HepG2 (cell line): ENCODE results near the gene MYO18B. TPM values are rescaled to one million over a fixed set of nuclear protein-coding genes. Genes with fewer than 3 reads are reported as not detected.

Source experiments
- ATAC-seq: fragments of 200-7000 bp; cut with Tn5 transposase; 3 replicates; pipeline ENCODE4 v1.9.1; 2020; ENCODE audit warnings: mild to moderate bottlenecking, moderate library complexity
- BruUV-seq: library from RNA; stranded (reverse); fragments of 400-500 nt; replicated peaks from 2 replicates; lab custom pipeline; 2021; lab: Mats Ljungman, UMichigan
- CTCF ChIA-PET: fragments of 300-600 bp; formaldehyde crosslinking; extraction: SDS; loops from one replicate; lab custom pipeline; 2021; ENCODE audit warnings: low total read pairs, inconsistent platforms, low intra/inter-chr PET ratio; lab: Yijun Ruan, JAX
- POLR2A ChIA-PET: fragments of 350-600 bp; sonication (Branson Sonifier 250); formaldehyde crosslinking; loops from one replicate; lab custom pipeline; 2020; ENCODE audit warnings: antibody characterized with exemption, inconsistent platforms; lab: Yijun Ruan, JAX
- DNase-seq: peaks from one replicate; pipeline ENCODE4 v3.0.0-alpha.2; 2015; ENCODE audit warnings: low spot score
- FAIRE-seq: peaks from 3 replicates; lab custom pipeline; 2011; peaks lifted over from hg19 to GRCh38; lab: Jason Lieb, UNC
- H2AFZ ChIP-seq: one replicate; pipeline ENCODE4 v1.6.1; 2011; ENCODE audit warnings: low read length, inconsistent platforms
- H3K27ac ChIP-seq: fragments of 300-600 bp; 3 replicates; pipeline ENCODE4 v1.8.0; 2011; ENCODE audit warnings: mixed run types, mild to moderate bottlenecking, mixed read lengths, low read length, inconsistent platforms; ENCODE audit not compliant: insufficient read depth; ENCODE audit errors: extremely low read length
- H3K27me3 ChIP-seq, 2 experiments: fragments of 200-600 bp in 1 of 2; 2 replicates in 1 of 2; 3 replicates in 1 of 2; pipeline versions ENCODE4 v1.6.0 to v1.8.0; 2011; ENCODE audit warnings: low read length in 2 of 2, mild to moderate bottlenecking in 2 of 2, moderate library complexity in 2 of 2, inconsistent platforms in 1 of 2; ENCODE audit not compliant: insufficient read depth in 2 of 2, control insufficient read depth in 1 of 2
- H3K36me3 ChIP-seq, 2 experiments: fragments of 200-600 bp in 1 of 2; replicated peaks in 1 of 2; 2 replicates in 1 of 2; 3 replicates in 1 of 2; pipeline versions ENCODE4 v1.5.1 to v1.8.0; 2011; ENCODE audit warnings: low read length in 2 of 2, inconsistent platforms in 1 of 2; ENCODE audit not compliant: insufficient read depth in 2 of 2, control insufficient read depth in 1 of 2
- H3K4me1 ChIP-seq: 2 replicates; pipeline ENCODE4 v1.5.1; 2012; ENCODE audit warnings: low read length, inconsistent platforms; ENCODE audit not compliant: insufficient read depth
- H3K4me2 ChIP-seq: 2 replicates; pipeline ENCODE4 v1.6.0; 2011; ENCODE audit warnings: low read depth, low read length, inconsistent platforms
- H3K4me3 ChIP-seq, 3 experiments: fragments of 200-600 bp in 1 of 3; sonication (generic), shearing (Covaris generic) in 1 of 3; replicated peaks in 1 of 3; 2 replicates each; pipeline ENCODE4 v1.5.1; 2011 to 2016; ENCODE audit warnings: low read length in 3 of 3, inconsistent platforms in 2 of 3, low read depth in 2 of 3, mild to moderate bottlenecking in 2 of 3, control low read depth in 1 of 3, mixed read lengths in 1 of 3; ENCODE audit not compliant: insufficient read depth in 1 of 3
- H3K79me2 ChIP-seq: one replicate; pipeline ENCODE4 v1.6.1; 2011; ENCODE audit warnings: low read length, inconsistent platforms; ENCODE audit not compliant: insufficient read depth
- H3K9ac ChIP-seq: 2 replicates; pipeline ENCODE4 v1.6.0; 2011; ENCODE audit warnings: mild to moderate bottlenecking, low read depth, low read length, inconsistent platforms; ENCODE audit not compliant: insufficient read depth
- H3K9me3 ChIP-seq: 2 replicates; pipeline ENCODE4 v1.5.1; 2012; ENCODE audit warnings: mild to moderate bottlenecking, low read length
- H4K20me1 ChIP-seq: 2 replicates; pipeline ENCODE4 v1.6.0; 2011; ENCODE audit warnings: inconsistent platforms, mild to moderate bottlenecking, low read length, moderate library complexity; ENCODE audit not compliant: insufficient read depth
- FIP1L1 ChIP-seq: fragments of 200-400 bp; formaldehyde crosslinking; IDR thresholded peaks from 2 replicates; pipeline ENCODE4 v1.6.1; 2018; ENCODE audit warnings: low read depth, mild to moderate bottlenecking, low read length, moderate library complexity, borderline replicate concordance; ENCODE audit not compliant: insufficient read depth
- IRF2 ChIP-seq: IDR thresholded peaks from 2 replicates; pipeline ENCODE4 v1.6.1; 2018; ENCODE audit warnings: missing genetic modification reagents, missing compliant biosample characterization
- KDM6A ChIP-seq: IDR thresholded peaks from 2 replicates; pipeline ENCODE4 v1.6.1; 2016; ENCODE audit warnings: low read depth
- THAP7 ChIP-seq: sonication (generic); formaldehyde crosslinking; IDR thresholded peaks from 2 replicates; pipeline ENCODE4 v1.8.1; 2023; ENCODE audit warnings: mild to moderate bottlenecking, missing genetic modification reagents
- ZBTB7A ChIP-seq: sonication (generic); formaldehyde crosslinking; IDR thresholded peaks from 2 replicates; pipeline ENCODE4 v1.8.0; 2022; ENCODE audit warnings: mild to moderate bottlenecking, missing genetic modification reagents
- ZFP36L1 ChIP-seq: sonication (generic); formaldehyde crosslinking; IDR thresholded peaks from 2 replicates; pipeline ENCODE4 v1.8.0; 2022; ENCODE audit warnings: mild to moderate bottlenecking, missing genetic modification reagents, moderate library complexity
- ZNF615 ChIP-seq: sonication (generic); formaldehyde crosslinking; IDR thresholded peaks from 2 replicates; pipeline ENCODE4 v1.5.0; 2020; ENCODE audit warnings: mild to moderate bottlenecking, missing genetic modification reagents, borderline replicate concordance
- ZNF629 ChIP-seq: sonication (generic); formaldehyde crosslinking; conservative IDR thresholded peaks from 2 replicates; pipeline ENCODE4 v1.5.0; 2020; ENCODE audit warnings: missing genetic modification reagents
- ZNF644 ChIP-seq: IDR thresholded peaks from 2 replicates; pipeline ENCODE4 v1.6.1; 2016; ENCODE audit warnings: low read depth
- ZNF768 ChIP-seq: sonication (generic); formaldehyde crosslinking; IDR thresholded peaks from 2 replicates; pipeline ENCODE4 v1.4.0; 2020; ENCODE audit warnings: missing genetic modification reagents
- ZNF792 ChIP-seq: IDR thresholded peaks from 2 replicates; pipeline ENCODE4 v1.6.1; 2016
- WGBS: methylation state at CpG from one replicate; pipeline ENCODE4 v1.1.6; 2017; ENCODE audit warnings: low lambda C conversion rate; 5-methylcytosine and 5-hydroxymethylcytosine counted together
- in situ Hi-C: cut with HindIII; loops from 2 replicates; pipeline ENCODE4 v1.10.0; 2017; ENCODE audit warnings: low pct_unique_long_range_greater_than_20kb; ENCODE audit not compliant: extremely low pct_ligation_motif_present
- intact Hi-C: fragments of 100-400 bp; cut with micrococcal nuclease; formaldehyde crosslinking; loops from one replicate; pipeline ENCODE4 v1.10.0; 2022; ENCODE audit not compliant: unreplicated experiment
- polyA plus RNA-seq, 8 experiments: library from polyadenylated mRNA; depleted of rRNA in 3 of 8; stranded (reverse) in 7 of 8; unstranded in 1 of 8; fragments of >200 nt; fragmentation: Illumina TruSeq in 4 of 8; extraction: Trizol in 4 of 8; gene quantifications; 2 replicates each; pipeline versions ENCODE4 v1.2.1 to v1.2.3, GENCODE V29; 2011 to 2016; ENCODE audit warnings: low read depth in 4 of 8, missing spikeins in 1 of 8, mixed read lengths in 1 of 8; ENCODE audit not compliant: insufficient read depth in 1 of 8
- total RNA-seq, 5 experiments: library from RNA; depleted of rRNA; stranded (reverse); fragments of >200 nt; fragmentation: Illumina TruSeq; extraction: Trizol; gene quantifications; 2 replicates each; pipeline ENCODE4 v1.2.3, GENCODE V29; 2016; ENCODE audit warnings: low read depth in 1 of 5
- TF ChIP-seq, protein P1 (sequence below): sonication (generic); formaldehyde crosslinking; IDR thresholded peaks from 2 replicates; pipeline ENCODE4 v1.4.0; 2020; ENCODE audit warnings: missing genetic modification reagents
- TF ChIP-seq, protein P2 (sequence below): sonication (generic); formaldehyde crosslinking; IDR thresholded peaks from 2 replicates; pipeline ENCODE4 v1.4.0; 2020; ENCODE audit warnings: low read depth, mild to moderate bottlenecking, missing genetic modification reagents

The MYO18B gene
- total and polyA plus RNA-seq, 2 of the 13 experiments (the other 11 are each of a cell fraction or from before 2014, with no cell fraction given) = 0.01 TPM; not detected in 1

DNA sequence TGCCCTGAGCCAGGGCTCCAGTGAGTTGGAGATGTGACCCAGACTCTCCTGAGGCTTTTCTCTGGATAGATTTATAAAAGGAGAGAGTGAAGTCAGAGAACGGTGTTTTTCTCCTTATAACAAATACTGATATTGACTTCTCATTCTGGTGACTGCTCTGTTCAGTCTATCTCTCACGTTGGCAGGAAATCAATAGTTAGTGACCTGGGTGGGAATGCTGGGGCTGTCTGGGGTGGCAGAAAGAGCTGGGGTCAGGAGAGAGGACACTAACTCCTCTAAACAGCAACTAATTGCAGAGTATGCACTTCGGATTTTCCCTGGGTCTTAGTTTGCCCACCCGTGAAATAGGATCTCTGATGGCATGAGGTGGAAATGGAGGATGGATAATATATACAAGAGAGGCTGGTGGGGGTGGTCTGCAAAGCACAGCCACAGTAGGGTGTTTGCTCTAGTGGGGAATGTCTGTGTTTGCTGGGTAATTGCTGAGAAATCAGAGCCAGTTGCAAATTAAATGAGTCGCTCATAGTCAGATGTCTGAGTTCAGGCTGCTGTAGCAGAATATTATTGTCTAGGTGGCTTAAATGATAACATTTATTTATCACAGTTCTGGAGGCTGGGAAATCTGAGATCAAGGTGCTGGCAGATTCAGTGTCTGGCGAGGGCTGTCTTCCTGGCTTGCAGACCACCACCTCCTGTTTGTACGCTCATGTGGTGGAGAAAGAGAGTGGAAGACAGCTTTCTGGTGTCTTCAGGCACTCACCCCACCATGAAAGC, 167.8 kb downstream of the MYO18B start:
- no peak for DNase-seq
- H2AFZ ChIP-seq = no peak overlapping the region
- H3K4me2 ChIP-seq = no peak overlapping the region
- H3K4me1 ChIP-seq = no peaks in the 10 kb centered on the region
- no peaks in the 10 kb centered on the region for H3K79me2 ChIP-seq
- no peak for ATAC-seq
- peaks cover 0 to 20% of the 10 kb centered on the region in 2 experiments; a peak in 2 of 5 replicates for H3K27me3 ChIP-seq
- WGBS = 3% methylated on average over 7 of the region's 7 CpGs
- H4K20me1 ChIP-seq = no peaks in the 10 kb centered on the region
- FAIRE-seq = no peak
- no peak overlapping the region for H3K4me3 ChIP-seq
- no peak overlapping the region for H3K9ac ChIP-seq
- no peak overlapping the region for H3K27ac ChIP-seq
- no peaks in the 10 kb centered on the region for H3K9me3 ChIP-seq
- intact Hi-C loops (no loop called here), in situ Hi-C loops (no loop called here)
- TF ChIP-seq THAP7 (CRISPR knock-in tag) (no peak), IRF2 (CRISPR knock-in tag) (no peak), ZNF768 (CRISPR knock-in tag) (no peak), FIP1L1 (no peak), ZNF629 (no peak), ZNF644 (no peak), ZNF615 (CRISPR knock-in tag) (no peak), ZFP36L1 (no peak), ZBTB7A (no peak), KDM6A (CRISPR knock-in tag) (no peak), ZNF792 (CRISPR knock-in tag) (no peak)
- TF ChIP-seq, protein P1, sequence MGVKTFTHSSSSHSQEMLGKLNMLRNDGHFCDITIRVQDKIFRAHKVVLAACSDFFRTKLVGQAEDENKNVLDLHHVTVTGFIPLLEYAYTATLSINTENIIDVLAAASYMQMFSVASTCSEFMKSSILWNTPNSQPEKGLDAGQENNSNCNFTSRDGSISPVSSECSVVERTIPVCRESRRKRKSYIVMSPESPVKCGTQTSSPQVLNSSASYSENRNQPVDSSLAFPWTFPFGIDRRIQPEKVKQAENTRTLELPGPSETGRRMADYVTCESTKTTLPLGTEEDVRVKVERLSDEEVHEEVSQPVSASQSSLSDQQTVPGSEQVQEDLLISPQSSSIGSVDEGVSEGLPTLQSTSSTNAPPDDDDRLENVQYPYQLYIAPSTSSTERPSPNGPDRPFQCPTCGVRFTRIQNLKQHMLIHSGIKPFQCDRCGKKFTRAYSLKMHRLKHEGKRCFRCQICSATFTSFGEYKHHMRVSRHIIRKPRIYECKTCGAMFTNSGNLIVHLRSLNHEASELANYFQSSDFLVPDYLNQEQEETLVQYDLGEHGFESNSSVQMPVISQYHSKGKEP (CRISPR knock-in tag) = no peak
- TF ChIP-seq, protein P2, sequence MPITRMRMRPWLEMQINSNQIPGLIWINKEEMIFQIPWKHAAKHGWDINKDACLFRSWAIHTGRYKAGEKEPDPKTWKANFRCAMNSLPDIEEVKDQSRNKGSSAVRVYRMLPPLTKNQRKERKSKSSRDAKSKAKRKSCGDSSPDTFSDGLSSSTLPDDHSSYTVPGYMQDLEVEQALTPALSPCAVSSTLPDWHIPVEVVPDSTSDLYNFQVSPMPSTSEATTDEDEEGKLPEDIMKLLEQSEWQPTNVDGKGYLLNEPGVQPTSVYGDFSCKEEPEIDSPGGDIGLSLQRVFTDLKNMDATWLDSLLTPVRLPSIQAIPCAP (CRISPR knock-in tag) = no peak
- H3K36me3 ChIP-seq = no peaks in the 10 kb centered on the region
- POLR2A ChIA-PET = no interaction called here
- CTCF ChIA-PET = no interaction called here
- BruUV-seq = no TSS peak
